ENCODE measurements around the gene KAT8. TPM values are rescaled to one million over a fixed set of nuclear protein-coding genes. Genes with fewer than 3 reads are reported as not detected.

Gene KAT8
- total and polyA plus RNA-seq, 2 of the 13 experiments (the other 11 are each of a cell fraction or from before 2014, with no cell fraction given): 79.0 to 84.2 TPM

DNA sequence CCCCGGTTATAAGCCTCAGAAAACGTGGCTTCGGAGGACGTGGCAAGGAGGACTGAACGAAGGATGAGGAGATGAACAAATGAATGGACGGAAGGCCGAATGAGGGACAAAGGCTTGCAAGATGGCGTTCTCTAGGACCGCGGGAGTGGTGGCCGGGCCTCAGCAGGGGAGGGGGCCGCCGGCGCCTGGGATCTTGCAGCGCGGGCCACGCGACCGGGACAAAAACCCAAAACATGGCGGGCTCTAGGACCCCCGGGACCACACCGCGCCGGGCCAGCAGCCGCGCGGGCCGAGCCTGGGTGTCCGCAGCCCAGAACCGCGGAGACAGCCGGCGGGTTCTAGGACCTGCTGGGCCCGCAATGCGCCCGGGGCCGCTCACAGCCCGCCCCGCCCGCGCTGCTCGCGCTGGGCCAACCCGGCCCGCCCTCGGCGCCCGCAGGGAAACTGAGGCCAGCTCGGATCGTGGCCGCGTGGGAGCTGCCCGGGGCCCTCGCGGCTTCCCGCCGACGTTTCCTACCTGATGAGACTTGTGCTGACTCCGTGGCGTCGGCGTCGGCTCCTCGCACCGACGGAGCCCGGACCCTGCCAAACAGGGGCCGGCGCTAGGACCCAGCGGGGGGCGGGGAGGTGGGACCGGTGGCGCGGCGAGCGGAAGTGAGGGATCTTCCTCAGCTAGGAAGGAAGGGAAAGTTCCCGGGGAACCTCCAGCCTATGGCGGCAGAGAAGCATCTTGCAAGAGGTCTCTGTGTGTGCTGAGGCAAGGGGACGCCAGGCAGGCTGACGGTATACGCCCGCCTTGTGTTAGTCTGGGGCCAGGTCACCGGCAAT, 44.1 kb upstream of the KAT8 start (continued):
- TF ChIP-seq PAX8 (CRISPR knock-in tag; IDR thresholded peaks at IDR 0.05; ENCODE audit: borderline replicate concordance) (peak; percentile 87; the same call in 1 of the 2 replicates), TFDP1 (CRISPR knock-in tag; IDR thresholded peaks at IDR 0.05; ENCODE audit: borderline replicate concordance) (no peak; the same call in 1 of the 2 replicates), ZNF318 (CRISPR knock-in tag; IDR thresholded peaks at IDR 0.05) (no peak; the same call in 1 of the 2 replicates), AKAP8 (CRISPR knock-in tag; IDR thresholded peaks at IDR 0.05) (0 out of 2 replicates have a peak, but pooled peaks have one; percentile 18), THRA (CRISPR knock-in tag; IDR thresholded peaks at IDR 0.05; ENCODE audit: borderline replicate concordance) (0 out of 2 replicates have a peak, but pooled peaks have one; percentile 13), NFYC (CRISPR knock-in tag; IDR thresholded peaks at IDR 0.05) (no peak), SP2 (CRISPR knock-in tag; IDR thresholded peaks at IDR 0.05) (peak; percentile 29; the same call in 1 of the 2 replicates), ZBTB3 (CRISPR knock-in tag; IDR thresholded peaks at IDR 0.05; ENCODE audit: borderline replicate concordance, low read depth) (no peak; the same call in none of the 2 replicates), ATAD3A (CRISPR knock-in tag; IDR thresholded peaks at IDR 0.05) (peak; percentile 63; the same call in 1 of the 2 replicates), USF2 (IDR thresholded peaks at IDR 0.05; ENCODE audit: low read depth, low read length) (no peak), USF2 (CRISPR knock-in tag; IDR thresholded peaks at IDR 0.05; ENCODE audit: borderline replicate concordance) (no peak), ZNF619 (CRISPR knock-in tag; IDR thresholded peaks at IDR 0.05) (peak; percentile 60; the same call in 1 of the 2 replicates)
- TF ChIP-seq, protein P1, sequence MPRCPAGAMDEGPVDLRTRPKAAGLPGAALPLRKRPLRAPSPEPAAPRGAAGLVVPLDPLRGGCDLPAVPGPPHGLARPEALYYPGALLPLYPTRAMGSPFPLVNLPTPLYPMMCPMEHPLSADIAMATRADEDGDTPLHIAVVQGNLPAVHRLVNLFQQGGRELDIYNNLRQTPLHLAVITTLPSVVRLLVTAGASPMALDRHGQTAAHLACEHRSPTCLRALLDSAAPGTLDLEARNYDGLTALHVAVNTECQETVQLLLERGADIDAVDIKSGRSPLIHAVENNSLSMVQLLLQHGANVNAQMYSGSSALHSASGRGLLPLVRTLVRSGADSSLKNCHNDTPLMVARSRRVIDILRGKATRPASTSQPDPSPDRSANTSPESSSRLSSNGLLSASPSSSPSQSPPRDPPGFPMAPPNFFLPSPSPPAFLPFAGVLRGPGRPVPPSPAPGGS (CRISPR knock-in tag; IDR thresholded peaks at IDR 0.05): peak; percentile 52; the same call in 1 of the 2 replicates

Data from HepG2 (cell line).